HG03045 (cell line): ENCODE results near the gene SPRR4.
"Not testable (repeated sequence)": the region's sequence is repeated elsewhere in the genome, so short reads cannot be mapped to it uniquely, and the experiment has no call there.

Source experiments
- ATAC-seq: cut with Tn5 transposase; IDR thresholded peaks from one replicate; pipeline ENCODE4 v1.9.1; 2021; ENCODE audit warnings: mild to moderate bottlenecking, moderate library complexity; ENCODE audit not compliant: unreplicated experiment

SPRR4 gene

GRCh38 chr1:153011235-153011758, 40.8 kb downstream of the SPRR4 start:
- not testable (repeated sequence) for ATAC-seq

GRCh38 chr1:153021829-153022228, 51.4 kb downstream of the SPRR4 start:
- ATAC-seq = not testable (repeated sequence)
